Suppressor macrophage treated with lipopolysaccharide for 1 hour (primary cell): ENCODE data around the gene EFNA5.
"Not testable (repeated sequence)": the region's sequence is repeated elsewhere in the genome, so short reads cannot be mapped to it uniquely, and the experiment has no call there.

Source experiments
- DNase-seq, 3 donors: peaks; one replicate each; pipeline ENCODE4 v3.0.0-alpha.2; 2020 to 2022

EFNA5 gene

DNA sequence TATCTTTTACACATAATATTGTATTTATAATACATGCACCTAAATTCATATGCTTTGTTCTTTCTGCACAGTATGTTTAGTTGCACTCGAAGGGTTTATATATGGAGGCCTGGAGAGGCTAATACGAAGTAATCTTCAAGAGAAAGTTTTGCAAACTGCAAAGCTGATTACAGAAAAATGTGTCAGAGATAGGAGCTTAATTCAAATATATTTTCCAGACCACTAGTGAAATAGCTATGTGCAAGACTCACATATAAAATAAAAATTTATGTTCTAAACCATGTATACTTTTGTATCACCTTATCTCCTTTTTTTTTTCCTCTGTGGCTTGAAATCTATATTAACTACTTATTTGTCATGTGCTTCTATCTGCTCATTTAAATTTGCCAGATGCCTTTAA, 313.8 kb downstream of the EFNA5 start:
- no peak for DNase-seq

DNA sequence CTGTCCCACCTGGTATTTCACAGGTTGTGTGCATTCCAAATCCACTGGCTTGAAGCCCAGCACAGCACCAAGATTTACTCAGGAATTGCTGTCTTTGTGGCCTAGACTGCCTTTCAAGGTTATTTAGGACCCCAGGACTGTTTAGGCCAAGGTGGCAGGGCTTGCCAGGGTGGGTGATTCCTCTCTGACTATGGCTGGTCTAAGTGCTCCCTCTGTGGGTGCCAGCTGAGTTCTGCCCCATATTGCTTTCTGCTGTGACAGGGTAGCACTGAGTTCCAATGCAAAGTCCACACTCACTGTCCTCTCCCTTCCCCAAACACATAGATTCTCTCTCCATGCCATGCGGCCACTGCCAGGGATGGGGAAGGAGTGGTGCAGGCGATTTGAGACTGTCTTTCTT, 318.2 kb downstream of the EFNA5 start:
- DNase-seq, result no peak

DNA sequence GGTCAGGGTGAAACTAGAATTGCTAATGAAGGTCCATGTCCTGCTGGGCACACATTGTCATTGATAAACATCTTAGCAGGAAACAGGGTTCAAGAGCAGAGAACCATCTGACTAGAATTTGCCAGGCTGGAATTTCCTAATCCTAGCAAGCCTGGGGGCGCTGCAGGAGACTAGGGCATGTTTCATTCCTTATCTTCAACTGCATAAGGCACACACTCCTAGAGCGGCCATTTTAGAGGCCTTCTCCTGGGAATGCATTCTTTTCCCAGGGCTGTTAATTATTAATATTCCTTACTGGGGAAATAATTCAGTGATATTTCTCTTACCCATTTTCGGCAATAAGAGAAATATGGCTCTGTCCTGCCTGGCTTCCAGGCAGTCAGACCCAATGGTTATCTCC, 324.2 kb downstream of the EFNA5 start:
- not testable (repeated sequence) for DNase-seq

DNA sequence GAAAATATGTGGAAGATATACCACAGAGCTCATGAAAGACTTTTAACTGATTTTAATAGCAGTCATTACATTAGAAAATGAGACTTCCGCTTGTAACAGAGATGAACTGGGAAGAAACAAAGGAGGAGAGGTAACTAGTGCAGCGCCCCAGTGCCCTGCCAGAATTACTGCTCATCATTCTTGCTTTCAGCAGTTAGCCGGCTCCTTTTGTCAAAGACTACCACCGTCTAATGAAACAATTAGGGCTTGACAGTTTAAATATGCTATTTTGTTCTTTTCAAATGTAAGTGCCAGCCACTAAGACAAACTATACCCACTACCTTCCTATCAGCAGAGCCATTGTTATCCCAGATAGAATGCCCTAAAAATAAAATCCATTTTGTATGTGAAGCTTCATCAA, 328.4 kb downstream of the EFNA5 start:
- DNase-seq, result no peak

DNA sequence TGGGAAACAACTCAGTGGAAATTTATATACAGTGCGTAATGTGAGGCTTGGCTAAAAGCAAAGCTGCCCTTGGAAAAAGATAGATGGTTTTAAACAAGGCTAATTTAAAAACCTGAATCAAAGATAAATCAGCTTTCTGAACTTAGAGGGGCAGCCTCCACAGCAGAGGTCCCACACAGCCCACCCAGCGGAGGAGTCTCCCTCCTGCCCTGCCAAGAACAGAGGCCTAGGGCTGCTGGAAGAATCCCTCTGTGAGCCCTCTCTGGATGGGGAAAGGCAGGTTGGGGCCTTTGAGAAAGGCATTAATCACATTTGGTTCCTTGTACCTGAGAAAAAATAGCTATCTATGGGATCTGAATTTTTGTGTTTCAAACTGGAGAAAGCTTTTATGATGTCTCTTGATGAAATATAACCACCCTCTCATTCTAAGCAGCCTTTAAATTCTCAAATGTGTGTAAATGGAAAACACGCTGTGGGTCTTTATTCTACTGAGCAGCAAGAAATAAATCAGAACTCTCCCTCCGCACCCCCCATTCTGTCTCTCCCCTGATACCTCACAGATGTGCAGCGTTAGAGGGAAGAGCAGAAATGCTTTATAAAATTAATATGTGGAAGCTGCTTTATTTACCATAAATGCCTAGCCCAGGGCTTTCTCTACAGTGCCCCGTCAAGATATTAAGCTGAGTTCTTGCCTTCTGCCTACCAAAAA, 329.2 kb downstream of the EFNA5 start:
- no peak for DNase-seq

- DNase-seq, result no peak
Measured at GRCh38 chr5:107340631-107341030, 330.1 kb downstream of the EFNA5 start.

DNA sequence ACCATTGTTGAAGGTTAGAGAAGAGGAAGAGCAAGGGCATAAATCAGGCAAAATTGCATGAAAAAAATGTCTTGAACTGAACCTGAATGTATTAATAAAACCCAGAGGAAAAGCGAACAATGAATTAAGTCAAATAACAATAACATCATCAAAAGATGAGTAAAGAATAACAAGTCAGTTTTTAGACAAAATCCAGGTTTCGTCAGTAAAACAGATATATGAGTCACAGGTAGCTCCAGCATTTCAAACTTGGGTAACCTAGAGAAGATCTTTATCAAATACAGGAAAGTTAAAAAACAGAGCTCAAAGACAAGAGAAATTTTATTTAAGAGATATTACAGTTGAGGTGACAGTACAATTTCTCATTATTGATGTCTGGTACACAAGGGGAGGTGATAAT, 332.4 kb downstream of the EFNA5 start:
- no peak for DNase-seq

GRCh38 chr5:107337281-107337680, 333.5 kb downstream of the EFNA5 start:
- DNase-seq, result no peak

- no peak for DNase-seq
Measured at GRCh38 chr5:107331882-107332281, 338.9 kb downstream of the EFNA5 start.

DNA sequence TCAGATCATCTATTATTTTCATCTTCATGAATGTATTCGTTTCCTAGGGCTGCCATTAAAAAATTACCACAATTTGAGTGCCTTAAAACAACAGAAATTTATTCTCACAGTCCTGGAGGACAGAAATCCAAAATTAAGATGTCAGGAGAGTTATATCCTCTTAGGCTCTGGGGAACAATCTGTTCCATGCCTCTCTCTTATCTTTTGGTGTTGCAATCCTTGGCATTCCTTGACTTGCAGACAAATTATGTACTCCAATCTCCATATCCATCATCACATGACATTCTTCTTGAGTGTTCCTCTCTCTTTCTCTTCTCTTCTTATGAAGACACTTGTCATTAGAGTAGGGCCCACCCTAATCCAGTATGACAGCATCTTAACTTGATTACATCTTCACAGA, 339.4 kb downstream of the EFNA5 start:
- DNase-seq, result no peak

DNA sequence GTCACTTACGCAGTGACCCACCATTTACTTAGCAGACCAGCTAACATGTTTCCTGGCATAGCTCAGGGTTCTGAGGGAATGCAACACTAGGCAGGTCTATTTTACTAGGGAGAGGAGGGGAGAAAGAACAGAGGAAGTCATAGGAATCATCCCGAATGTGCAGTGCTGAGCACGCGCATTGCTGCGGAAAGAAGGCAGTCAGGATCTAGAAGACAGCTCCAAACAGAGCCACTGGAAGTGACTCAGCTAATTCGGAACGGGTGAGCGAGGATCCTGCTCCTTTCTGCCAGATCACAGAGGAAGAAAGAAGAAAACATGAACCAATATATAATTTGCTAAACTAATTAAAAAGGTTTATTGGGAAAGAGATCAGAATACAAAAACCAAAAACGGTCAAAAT, 339.8 kb downstream of the EFNA5 start:
- no peak for DNase-seq

DNA sequence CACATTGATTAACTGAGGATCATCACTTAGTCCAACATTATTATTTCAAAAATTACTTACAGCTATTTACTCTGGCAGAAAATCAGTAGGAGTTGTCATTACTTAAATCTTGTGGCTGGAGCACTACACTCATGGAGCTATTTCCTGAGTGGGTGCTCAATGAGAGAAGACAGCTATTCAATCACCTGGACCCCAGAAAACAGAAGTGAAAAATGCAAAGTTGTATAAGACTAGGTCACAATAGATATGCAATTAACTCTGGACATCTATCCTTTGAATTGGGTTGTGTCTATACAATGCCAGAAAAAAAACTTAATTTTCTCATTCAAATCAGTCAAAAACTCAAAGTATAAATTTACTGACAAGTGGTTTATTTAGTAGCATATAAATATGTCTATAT, 340.9 kb downstream of the EFNA5 start:
- DNase-seq, result no peak
